Mucosa of descending colon (tissue), 3 donors: ENCODE results near the gene ALPL. TPM values are rescaled to one million over a fixed set of nuclear protein-coding genes. Genes with fewer than 3 reads are reported as not detected.

Source experiments
- ATAC-seq: fragments of 200-7000 bp; cut with Tn5 transposase; one replicate; pipeline ENCODE4 v1.9.1; 2020; ENCODE audit warnings: mild to moderate bottlenecking, moderate library complexity
- DNase-seq, 3 donors: peaks; one replicate each; pipeline ENCODE4 v3.0.0-alpha.2; 2020
- H3K36me3 ChIP-seq: fragments of 200-600 bp; one replicate; pipeline ENCODE4 v1.8.0; 2021; ENCODE audit warnings: low read depth, mild to moderate bottlenecking
- H3K4me1 ChIP-seq: fragments of 200-600 bp; one replicate; pipeline ENCODE4 v1.8.0; 2021; ENCODE audit warnings: low read depth, mild to moderate bottlenecking
- H3K4me3 ChIP-seq: fragments of 200-600 bp; one replicate; pipeline ENCODE4 v1.8.0; 2021; ENCODE audit warnings: mild to moderate bottlenecking
- H3K9me3 ChIP-seq: fragments of 200-600 bp; one replicate; pipeline ENCODE4 v1.8.0; 2021; ENCODE audit warnings: mild to moderate bottlenecking
- intact Hi-C, 2 donors: fragments of 100-400 bp; cut with DNase I in 1 of 2; cut with micrococcal nuclease in 1 of 2; formaldehyde crosslinking; loops; one replicate each; pipeline versions ENCODE4 v1.11.0 to v1.11.1; 2022; cut with DNase I, micrococcal nuclease
- total RNA-seq, 3 donors: library from RNA; stranded (reverse); fragmentation: NEBNext Ultra II Directional in 2 of 3; extraction: Animal tissue kit (Norgen Biotek cat#: 25700) in 2 of 3; gene quantifications; one replicate each; pipeline versions ENCODE4 v1.2.1 to v1.2.4, GENCODE V29; 2021 to 2023
- TF ChIP-seq, protein P1 (sequence below): fragments of 200-600 bp; IDR thresholded peaks from one replicate; pipeline ENCODE4 v1.8.0; 2022; ENCODE audit warnings: antibody characterized with exemption, mild to moderate bottlenecking
- donor health status: DM: no; HTN: no; CAD: no; lungs with moderate emphysema.
- donor health status: DM: no; HTN: no; CAD: no.
- donor health status: DM: no; HTN: yes; CAD: no.

Gene ALPL
- total RNA-seq, 3 donors from 2014 or later = 0.82 to 2.7 (median 0.90) TPM

DNA sequence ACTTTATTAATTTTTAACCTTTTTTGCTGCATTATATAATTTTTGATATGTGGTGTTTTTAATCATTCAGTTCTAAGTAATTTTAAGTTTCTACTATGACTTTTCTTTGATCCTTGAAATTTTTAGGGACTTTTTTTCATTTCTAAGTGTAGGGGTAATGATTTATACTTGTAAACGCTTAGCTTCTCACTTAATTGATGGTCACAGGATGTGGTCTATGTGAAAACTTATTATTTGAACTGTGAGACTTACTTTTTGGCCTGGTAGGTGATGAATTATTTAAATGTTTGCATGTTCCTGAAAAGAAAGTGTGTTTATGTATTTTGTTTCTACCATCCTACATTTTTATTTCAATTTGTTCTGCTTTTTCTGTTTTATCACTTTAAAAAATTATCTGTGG, 17.2 kb downstream of the ALPL start:
- no peak overlapping the region for H3K4me3 ChIP-seq
- ATAC-seq = no peak
- intact Hi-C loops = no loop called here
- DNase-seq = no peak
- TF ChIP-seq, protein P1, sequence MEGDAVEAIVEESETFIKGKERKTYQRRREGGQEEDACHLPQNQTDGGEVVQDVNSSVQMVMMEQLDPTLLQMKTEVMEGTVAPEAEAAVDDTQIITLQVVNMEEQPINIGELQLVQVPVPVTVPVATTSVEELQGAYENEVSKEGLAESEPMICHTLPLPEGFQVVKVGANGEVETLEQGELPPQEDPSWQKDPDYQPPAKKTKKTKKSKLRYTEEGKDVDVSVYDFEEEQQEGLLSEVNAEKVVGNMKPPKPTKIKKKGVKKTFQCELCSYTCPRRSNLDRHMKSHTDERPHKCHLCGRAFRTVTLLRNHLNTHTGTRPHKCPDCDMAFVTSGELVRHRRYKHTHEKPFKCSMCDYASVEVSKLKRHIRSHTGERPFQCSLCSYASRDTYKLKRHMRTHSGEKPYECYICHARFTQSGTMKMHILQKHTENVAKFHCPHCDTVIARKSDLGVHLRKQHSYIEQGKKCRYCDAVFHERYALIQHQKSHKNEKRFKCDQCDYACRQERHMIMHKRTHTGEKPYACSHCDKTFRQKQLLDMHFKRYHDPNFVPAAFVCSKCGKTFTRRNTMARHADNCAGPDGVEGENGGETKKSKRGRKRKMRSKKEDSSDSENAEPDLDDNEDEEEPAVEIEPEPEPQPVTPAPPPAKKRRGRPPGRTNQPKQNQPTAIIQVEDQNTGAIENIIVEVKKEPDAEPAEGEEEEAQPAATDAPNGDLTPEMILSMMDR = no peak
- H3K4me1 ChIP-seq = no peaks in the 10 kb centered on the region
- H3K9me3 ChIP-seq = no peaks in the 10 kb centered on the region
- H3K36me3 ChIP-seq = no peaks in the 10 kb centered on the region

DNA sequence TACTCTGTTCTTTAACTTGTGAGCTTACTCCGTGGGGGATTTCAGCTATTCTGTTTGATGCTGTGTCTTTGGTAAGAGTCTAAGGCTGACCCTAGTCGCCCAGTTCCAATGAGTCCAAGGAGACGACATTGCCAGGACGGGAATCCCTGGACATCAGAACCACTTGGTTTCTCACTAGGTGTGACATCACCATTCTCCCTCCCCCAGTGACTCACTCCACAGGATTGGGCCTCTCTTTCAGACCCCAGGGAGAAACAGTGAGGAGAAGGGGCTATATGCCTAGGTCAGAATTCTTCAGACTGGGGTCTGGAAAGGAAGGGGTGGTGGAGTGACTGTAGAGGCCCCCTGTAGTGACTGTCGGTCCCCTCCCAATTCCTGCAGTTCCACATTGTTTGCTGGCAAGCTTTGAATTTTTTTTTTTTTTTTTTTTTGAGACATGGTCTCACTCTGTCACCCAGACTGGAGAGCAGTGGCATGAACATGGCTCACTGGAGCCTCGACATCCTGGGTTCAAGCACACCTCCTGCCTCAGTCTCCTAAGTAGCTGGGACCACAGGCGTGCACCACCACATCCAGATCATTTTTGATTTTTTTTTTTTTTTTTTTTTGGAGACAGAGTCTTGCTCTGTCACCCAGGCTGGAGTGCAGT, 21.3 kb downstream of the ALPL start:
- ATAC-seq = no peak

DNA sequence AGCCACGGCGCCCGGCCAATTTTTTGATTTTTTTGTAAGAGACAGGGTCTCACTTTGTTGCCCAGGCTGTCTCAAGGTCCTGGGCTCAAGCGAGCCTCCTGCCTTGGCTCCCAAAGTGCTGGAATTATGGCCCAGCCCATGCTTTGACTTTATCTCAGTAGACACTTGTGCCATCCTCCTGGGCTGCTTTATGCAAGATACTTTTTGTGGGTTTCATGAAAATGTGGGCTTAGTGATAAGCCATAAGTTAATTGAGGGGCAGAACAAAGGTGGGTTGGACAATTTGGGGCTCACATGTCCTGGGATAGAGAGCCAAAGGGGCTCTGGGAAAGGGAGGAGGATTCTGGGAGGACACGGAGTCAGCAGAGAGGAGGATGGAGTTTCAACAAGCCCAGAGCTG, 22.0 kb downstream of the ALPL start:
- no peak for ATAC-seq

More for the DNA sequence above, 21.3 kb downstream of the ALPL start:
- Histone ChIP-seq H3K36me3 (no peaks in the 10 kb centered on the region), H3K4me1 (no peaks in the 10 kb centered on the region), H3K4me3 (no peak overlapping the region), H3K9me3 (no peaks in the 10 kb centered on the region)
- intact Hi-C loops = no loop called here
- TF ChIP-seq, protein P1 = no peak
- DNase-seq = no peak

DNA sequence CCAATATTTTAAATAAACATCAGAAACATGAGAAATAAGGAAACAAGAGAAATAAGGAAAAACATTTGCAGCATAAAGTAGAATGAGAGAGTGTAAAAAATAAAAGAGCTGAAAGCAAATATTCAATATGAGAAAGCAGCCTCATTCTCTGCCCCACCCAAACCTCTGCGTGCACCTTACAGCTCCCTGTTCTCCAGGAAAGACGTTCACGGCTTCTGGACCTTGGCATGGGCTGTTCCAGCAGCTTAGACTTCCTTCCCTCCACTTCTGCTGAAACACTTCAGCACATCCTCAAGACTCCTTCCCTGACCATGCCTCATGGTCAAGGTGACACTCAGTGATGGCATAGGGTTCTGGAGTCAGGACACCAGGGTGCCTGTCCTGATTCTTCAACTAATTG, 23.3 kb downstream of the ALPL start:
- intact Hi-C loops = no loop called here

More for the DNA sequence above, 22.0 kb downstream of the ALPL start:
- no peaks in the 10 kb centered on the region for H3K36me3 ChIP-seq
- TF ChIP-seq, protein P1 = no peak
- no peaks in the 10 kb centered on the region for H3K4me1 ChIP-seq
- no peak for DNase-seq
- H3K9me3 ChIP-seq = no peaks in the 10 kb centered on the region
- no peak overlapping the region for H3K4me3 ChIP-seq
- intact Hi-C loops = no loop called here

DNA sequence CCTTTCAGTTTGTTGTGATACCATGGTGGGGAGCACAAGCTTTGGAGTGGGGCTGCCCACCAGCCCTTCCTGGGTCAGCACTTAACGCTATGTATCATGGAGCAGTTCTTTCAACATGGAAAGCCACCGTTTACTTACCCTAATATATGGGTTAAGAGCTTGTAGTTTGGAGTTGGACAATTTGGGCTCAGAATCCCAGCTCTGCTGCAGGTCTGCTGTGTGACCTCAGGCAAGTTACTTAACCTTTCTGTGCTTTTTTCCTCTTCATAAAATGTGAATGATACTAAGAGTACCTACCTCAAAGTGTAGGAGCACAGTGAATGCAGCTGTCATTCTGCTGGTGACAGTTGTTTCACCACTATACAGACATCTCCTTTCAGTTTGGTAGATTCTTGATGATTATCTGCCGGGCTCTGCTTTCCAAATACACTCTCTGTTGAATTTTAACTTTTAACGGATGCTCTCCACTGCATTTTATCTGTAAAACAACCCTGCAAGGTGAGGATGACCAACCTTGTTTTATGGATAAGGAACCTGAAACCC, 23.8 kb downstream of the ALPL start:
- intact Hi-C loops = no loop called here
- Histone ChIP-seq H3K4me3 (no peak overlapping the region), H3K36me3 (no peaks in the 10 kb centered on the region), H3K4me1 (no peaks in the 10 kb centered on the region), H3K9me3 (no peaks in the 10 kb centered on the region)
- DNase-seq = no peak
- TF ChIP-seq, protein P1 = no peak
- no peak for ATAC-seq

More for the DNA sequence above, 23.3 kb downstream of the ALPL start:
- TF ChIP-seq, protein P1 = no peak
- DNase-seq (peak in 2 of 3 donors; percentile 69 to 71), ATAC-seq (peak; percentile 93)
- no peaks in the 10 kb centered on the region for H3K36me3 ChIP-seq
- H3K9me3 ChIP-seq = no peaks in the 10 kb centered on the region
- H3K4me3 ChIP-seq = no peak overlapping the region
- no peaks in the 10 kb centered on the region for H3K4me1 ChIP-seq
